Stimulated activated CD8-positive, alpha-beta memory T cell treated with anti-CD3 and anti-CD28 coated beads, Interleukin-15, amount 100 ng/mL, for 4 hours (primary cell): ENCODE data around the gene AP1S2.
"Not testable (repeated sequence)": the region's sequence is repeated elsewhere in the genome, so short reads cannot be mapped to it uniquely, and the experiment has no call there.

Experiments used
- DNase-seq, 2 donors: peaks; one replicate each; pipeline ENCODE4 v3.0.0-alpha.2; 2020; ENCODE audit warnings: low read depth in 2 of 2

The AP1S2 gene

GRCh38 chrX:15854712-15855567, at the start of gene AP1S2:
AP1S2 (minus strand) TSS chrX:15854813; CDS start chrX:15852524, 2,289 bp downstream.
- DNase-seq: peak; percentile 83 to 98

- no peak for DNase-seq
These were observed 48.6 kb upstream of the AP1S2 start for GRCh38 chrX:15903186-15903681.

- DNase-seq: no peak
These were observed 40.7 kb upstream of the AP1S2 start for GRCh38 chrX:15895334-15895733.

GRCh38 chrX:15894724-15895123, 40.1 kb upstream of the AP1S2 start:
- no peak for DNase-seq

- no peak for DNase-seq
These were observed 35.9 kb upstream of the AP1S2 start for GRCh38 chrX:15890463-15890862.

GRCh38 chrX:15888062-15888461, 33.4 kb upstream of the AP1S2 start:
- no peak for DNase-seq

GRCh38 chrX:15883540-15883863, 28.9 kb upstream of the AP1S2 start:
- DNase-seq: no peak

GRCh38 chrX:15882704-15883539, 28.3 kb upstream of the AP1S2 start:
- DNase-seq: no peak

GRCh38 chrX:15881381-15881897, 26.8 kb upstream of the AP1S2 start:
- DNase-seq: no peak

GRCh38 chrX:15877914-15878313, 23.3 kb upstream of the AP1S2 start:
- DNase-seq: not testable (repeated sequence)

- no peak for DNase-seq
These were observed 22.8 kb upstream of the AP1S2 start for GRCh38 chrX:15877380-15877779.

GRCh38 chrX:15874672-15875071, 20.1 kb upstream of the AP1S2 start:
- no peak for DNase-seq

- no peak for DNase-seq
These were observed 19.0 kb upstream of the AP1S2 start for GRCh38 chrX:15873566-15873965.

- no peak for DNase-seq
These were observed 15.7 kb upstream of the AP1S2 start for GRCh38 chrX:15870310-15870709.

GRCh38 chrX:15869695-15870094, 15.1 kb upstream of the AP1S2 start:
- no peak for DNase-seq

GRCh38 chrX:15866147-15866546, 11.5 kb upstream of the AP1S2 start:
- no peak for DNase-seq

- DNase-seq: no peak
These were observed 10.0 kb upstream of the AP1S2 start for GRCh38 chrX:15864629-15865028.

GRCh38 chrX:15864023-15864422, 9.4 kb upstream of the AP1S2 start:
- no peak for DNase-seq

GRCh38 chrX:15860921-15861320, 6.3 kb upstream of the AP1S2 start:
- no peak for DNase-seq

- DNase-seq: no peak
These were observed 3.4 kb upstream of the AP1S2 start for GRCh38 chrX:15858051-15858450.

GRCh38 chrX:15856636-15857035, 2.0 kb upstream of the AP1S2 start:
- DNase-seq: no peak

GRCh38 chrX:15856222-15856587, 1.6 kb upstream of the AP1S2 start:
- DNase-seq: no peak
